Lower leg skin (tissue), 4 donors: ENCODE data around the gene NEDD8. TPM values are rescaled to one million over a fixed set of nuclear protein-coding genes. Genes with fewer than 3 reads are reported as not detected.

Experiments used
- DNase-seq, 2 donors: peaks; one replicate each; pipeline ENCODE4 v3.0.0-alpha.2; 2019; ENCODE audit warnings: low spot score in 2 of 2
- H3K4me3 ChIP-seq: fragments of 200-600 bp; sonication (generic); 2 replicates; pipeline ENCODE4 v1.5.1; 2017; ENCODE audit warnings: mild to moderate bottlenecking, low read depth; ENCODE audit not compliant: poor library complexity, severe bottlenecking
- CTCF ChIP-seq, 3 donors: fragments of 450-650 bp; IDR thresholded peaks; one replicate each; pipeline ENCODE4 v1.5.1; 2016; ENCODE audit warnings: antibody characterized with exemption in 3 of 3, mild to moderate bottlenecking in 3 of 3, moderate library complexity in 2 of 3
- POLR2A ChIP-seq, 2 donors: fragments of 450-650 bp; IDR thresholded peaks; one replicate each; pipeline ENCODE4 v1.6.1; 2016 to 2017; ENCODE audit warnings: antibody characterized with exemption in 2 of 2, mild to moderate bottlenecking in 1 of 2, moderate library complexity in 1 of 2
- WGBS, 2 donors: methylation state at CpG; one replicate each; pipeline ENCODE4 v1.1.5; 2018; 5-methylcytosine and 5-hydroxymethylcytosine counted together
- intact Hi-C: fragments of 100-400 bp; cut with DNase I; formaldehyde crosslinking; loops from one replicate; pipeline ENCODE4 v1.15.0; 2023; ENCODE audit warnings: low total_unique reads
- total RNA-seq, 4 donors: library from RNA; depleted of rRNA; stranded (reverse); fragments of >200 nt; gene quantifications; one replicate each; pipeline ENCODE4 v1.1.0, GENCODE V29; 2016

The NEDD8 gene
- total RNA-seq, 4 donors from 2014 or later = 68.0 to 153 (median 107) TPM

- DNase-seq = peak; percentile 81 to 97
- intact Hi-C loops = no loop called here
- TF ChIP-seq POLR2A (IDR thresholded peaks at IDR 0.05) (no peak), CTCF (IDR thresholded peaks at IDR 0.05) (no peak)
- WGBS, 2 donors = 1% methylated on average over 52 of the region's 89 CpGs
- H3K4me3 ChIP-seq = peak within 1 kb of the TSS; percentile 82
These were observed 36.7 kb downstream of the NEDD8 start, which contains the start of gene TM9SF1 for GRCh38 chr14:24195186-24196070. Gene TM9SF1, minus strand, starts transcription at chr14:24195441. Its CDS starts 422 bp downstream, at chr14:24195019.

DNA sequence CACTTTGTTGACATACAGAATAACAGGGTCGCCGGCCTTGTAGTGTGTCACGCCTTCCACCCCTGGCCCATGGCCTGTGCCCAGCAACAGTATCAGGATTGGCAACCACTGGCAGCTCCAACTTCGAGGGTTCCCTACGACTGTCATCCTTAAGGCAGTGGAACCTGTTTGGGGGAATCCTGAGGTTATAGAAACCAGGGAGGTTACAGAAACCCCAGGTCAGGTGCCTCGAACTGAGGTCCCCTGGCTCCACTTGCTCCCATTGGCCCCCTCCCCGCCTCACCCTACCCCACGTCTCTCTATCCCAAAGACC lies 37.3 kb downstream of the NEDD8 start:
- intact Hi-C loops = no loop called here
- TF ChIP-seq POLR2A (IDR thresholded peaks at IDR 0.05) (no peak), CTCF (IDR thresholded peaks at IDR 0.05) (no peak)
- peak overlapping the region; percentile 82 for H3K4me3 ChIP-seq
- no peak for DNase-seq
- WGBS, 2 donors = 39 to 47% methylated on average over 8 of the region's 8 CpGs

- 68 to 82% methylated on average over 7 of the region's 7 CpGs for WGBS, 2 donors
- DNase-seq = no peak
- intact Hi-C loops = no loop called here
- H3K4me3 ChIP-seq = no peak overlapping the region
- TF ChIP-seq POLR2A (IDR thresholded peaks at IDR 0.05) (no peak), CTCF (IDR thresholded peaks at IDR 0.05) (no peak)
These were observed 37.8 kb downstream of the NEDD8 start for GRCh38 chr14:24194186-24194872.

DNA sequence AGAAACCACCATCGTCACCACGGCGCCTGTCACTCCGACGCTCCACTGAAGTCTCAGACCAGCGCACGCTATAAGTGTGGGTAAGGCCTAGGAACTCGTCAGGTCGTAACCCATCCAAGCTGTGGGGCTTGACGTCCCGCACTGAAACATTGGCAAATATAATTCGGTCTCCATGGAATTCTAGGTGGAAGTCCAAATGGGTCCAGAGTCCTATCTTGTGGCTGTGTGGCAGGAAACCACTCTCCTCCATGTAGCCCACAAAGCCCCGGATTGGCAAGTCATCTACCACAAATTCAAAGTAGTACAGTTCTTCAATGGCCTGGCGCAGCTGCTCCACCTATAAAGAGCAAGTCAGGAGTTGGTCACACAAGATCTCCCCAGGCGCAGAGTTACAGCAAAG lies 39.2 kb downstream of the NEDD8 start:
- intact Hi-C loops = no loop called here
- WGBS, 2 donors = 94 to 95% methylated on average over 15 of the region's 15 CpGs
- DNase-seq = no peak
- TF ChIP-seq CTCF (IDR thresholded peaks at IDR 0.05) = no peak
- TF ChIP-seq POLR2A (IDR thresholded peaks at IDR 0.05) = no peak
- no peak overlapping the region for H3K4me3 ChIP-seq

DNA sequence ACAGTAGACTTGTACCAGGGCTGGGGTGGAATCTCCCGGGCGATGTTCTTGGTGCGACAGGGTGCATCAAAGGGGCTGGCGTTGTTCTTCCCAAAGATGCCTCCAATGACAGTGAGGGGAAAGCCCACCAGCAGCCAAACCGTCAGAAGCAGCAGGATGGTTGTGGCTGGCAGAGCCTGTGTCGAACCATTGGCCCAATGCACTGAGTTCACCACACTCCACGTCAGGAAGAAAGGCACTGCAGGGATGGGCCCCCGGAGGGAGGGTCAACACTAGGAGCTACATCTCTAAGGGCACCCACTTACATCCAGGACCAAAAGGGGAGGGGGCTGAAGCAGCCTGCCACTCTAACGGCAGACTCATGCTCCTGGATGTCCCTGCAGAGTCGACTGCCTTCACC lies 41.8 kb downstream of the NEDD8 start:
- 87 to 90% methylated on average over 10 of the region's 10 CpGs for WGBS, 2 donors
- H3K4me3 ChIP-seq = no peak overlapping the region
- intact Hi-C loops = no loop called here
- no peak for TF ChIP-seq POLR2A (IDR thresholded peaks at IDR 0.05)
- no peak for TF ChIP-seq CTCF (IDR thresholded peaks at IDR 0.05)
- no peak for DNase-seq
